RWPE1 (cell line): Measurements from ENCODE around the gene FAM20C.

ENCODE experiments used
- CTCF ChIA-PET: fragments of 350-600 bp; sonication (Branson Sonifier 250); formaldehyde crosslinking; extraction: SDS; loops from one replicate; lab custom pipeline; 2021; lab: Yijun Ruan, JAX
- POLR2A ChIA-PET: fragments of 400-600 bp; formaldehyde crosslinking; extraction: SDS; loops from one replicate; lab custom pipeline; 2020; ENCODE audit warnings: antibody characterized with exemption; ENCODE audit not compliant: low non-redundant PET; lab: Yijun Ruan, JAX
- DNase-seq: peaks from one replicate; pipeline ENCODE4 v3.0.0; 2012; ENCODE audit warnings: low spot score
- H3K27ac ChIP-seq: fragments of 450-650 bp; 2 replicates; pipeline ENCODE4 v1.5.1; 2017
- TF ChIP-seq, protein P1 (sequence below): fragments of 450-650 bp; conservative IDR thresholded peaks from 2 replicates; pipeline ENCODE4 v1.5.1; 2017; ENCODE audit warnings: low read depth, mild to moderate bottlenecking

FAM20C gene

DNA sequence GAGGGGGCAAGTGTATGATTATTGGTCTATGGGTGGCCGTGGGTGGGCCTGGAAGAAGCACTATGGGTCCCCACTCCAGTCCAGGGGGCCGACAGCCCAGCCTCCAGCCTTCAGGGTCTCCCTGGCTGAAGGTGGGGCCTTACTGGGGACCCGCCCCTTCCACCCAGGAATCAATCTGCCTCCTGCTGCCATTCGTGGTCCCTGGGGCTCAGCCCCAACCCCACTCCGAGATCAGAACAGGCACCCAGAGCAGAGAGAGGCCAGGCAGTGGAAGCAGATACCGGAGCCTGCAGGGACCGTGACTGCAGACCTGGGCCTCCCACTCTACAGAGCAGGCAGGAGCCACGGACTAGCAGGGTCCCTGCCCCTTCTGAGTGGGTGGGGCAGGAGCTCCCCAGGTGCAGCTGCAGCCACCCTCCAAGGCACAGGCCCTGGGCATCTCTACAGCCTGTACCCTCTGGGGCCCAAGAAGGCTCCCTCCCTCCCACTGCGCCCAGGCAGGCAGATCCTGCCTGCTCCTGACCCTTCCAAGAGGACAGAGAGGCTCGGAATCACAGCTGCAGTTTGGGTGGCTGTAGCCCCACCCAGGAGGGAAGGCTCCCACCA, 84.0 kb downstream of the FAM20C start:
- no peak for DNase-seq
- ChIA-PET POLR2A (no interaction called here), CTCF (interaction anchor here (0.9 kb wide), 1 partner anchor 12 kb away, joined by 3 read pairs; no protein-coding TSS in a partner anchor)
- H3K27ac ChIP-seq: no peak overlapping the region
- TF ChIP-seq, protein P1, sequence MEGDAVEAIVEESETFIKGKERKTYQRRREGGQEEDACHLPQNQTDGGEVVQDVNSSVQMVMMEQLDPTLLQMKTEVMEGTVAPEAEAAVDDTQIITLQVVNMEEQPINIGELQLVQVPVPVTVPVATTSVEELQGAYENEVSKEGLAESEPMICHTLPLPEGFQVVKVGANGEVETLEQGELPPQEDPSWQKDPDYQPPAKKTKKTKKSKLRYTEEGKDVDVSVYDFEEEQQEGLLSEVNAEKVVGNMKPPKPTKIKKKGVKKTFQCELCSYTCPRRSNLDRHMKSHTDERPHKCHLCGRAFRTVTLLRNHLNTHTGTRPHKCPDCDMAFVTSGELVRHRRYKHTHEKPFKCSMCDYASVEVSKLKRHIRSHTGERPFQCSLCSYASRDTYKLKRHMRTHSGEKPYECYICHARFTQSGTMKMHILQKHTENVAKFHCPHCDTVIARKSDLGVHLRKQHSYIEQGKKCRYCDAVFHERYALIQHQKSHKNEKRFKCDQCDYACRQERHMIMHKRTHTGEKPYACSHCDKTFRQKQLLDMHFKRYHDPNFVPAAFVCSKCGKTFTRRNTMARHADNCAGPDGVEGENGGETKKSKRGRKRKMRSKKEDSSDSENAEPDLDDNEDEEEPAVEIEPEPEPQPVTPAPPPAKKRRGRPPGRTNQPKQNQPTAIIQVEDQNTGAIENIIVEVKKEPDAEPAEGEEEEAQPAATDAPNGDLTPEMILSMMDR: no peak

DNA sequence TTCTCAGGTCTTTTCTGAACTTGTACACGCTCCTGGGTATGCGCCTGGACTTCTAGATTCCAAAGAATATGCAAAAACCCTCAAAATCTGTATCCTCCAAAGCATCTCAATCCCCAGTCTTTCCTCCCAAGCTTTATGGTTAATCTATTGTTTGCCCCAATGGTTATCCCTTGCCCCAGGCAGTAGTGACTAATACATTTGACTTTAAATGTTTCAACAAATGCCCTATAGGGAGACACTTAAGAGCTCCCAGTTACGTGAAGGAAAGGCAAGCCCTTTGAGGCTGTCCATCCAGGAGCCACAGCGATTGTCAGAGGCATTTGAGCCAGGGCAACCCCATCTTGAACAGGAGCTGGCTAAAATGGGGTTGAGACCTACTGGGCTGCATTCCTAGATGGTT, 84.9 kb downstream of the FAM20C start:
- no peak overlapping the region for H3K27ac ChIP-seq
- TF ChIP-seq, protein P1: no peak
- ChIA-PET POLR2A (no interaction called here), CTCF (interaction anchor here (1.0 kb wide), 1 partner anchor 13 kb away, joined by 3 read pairs; no protein-coding TSS in a partner anchor)
- DNase-seq: peak; percentile 25

DNA sequence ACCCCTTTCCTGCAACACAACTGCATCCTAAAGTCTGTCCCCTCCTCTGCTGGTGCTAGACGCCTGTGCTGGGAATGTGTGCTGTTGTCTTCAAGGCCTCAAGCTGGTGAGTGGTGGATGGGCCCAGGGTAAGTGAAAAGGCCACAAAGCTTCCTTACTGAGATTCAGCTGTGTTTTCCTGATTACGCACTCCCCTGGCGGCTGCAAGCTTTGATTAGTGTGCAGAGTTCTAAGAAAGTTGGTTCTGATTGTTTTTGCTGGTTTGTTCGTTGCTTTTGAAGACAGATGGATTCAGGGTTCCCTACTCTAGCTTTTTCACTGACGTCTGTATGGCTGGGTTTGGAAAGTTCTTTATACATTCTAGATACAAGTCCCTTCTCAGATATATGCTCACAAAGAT, 85.7 kb downstream of the FAM20C start:
- ChIA-PET POLR2A (no interaction called here), CTCF (interaction anchor here (0.6 to 1.0 kb wide), 2 partner anchors 14 to 44 kb away, joined by 3 read pairs; no protein-coding TSS in a partner anchor)
- DNase-seq: no peak
- no peak overlapping the region for H3K27ac ChIP-seq
- TF ChIP-seq, protein P1: no peak

DNA sequence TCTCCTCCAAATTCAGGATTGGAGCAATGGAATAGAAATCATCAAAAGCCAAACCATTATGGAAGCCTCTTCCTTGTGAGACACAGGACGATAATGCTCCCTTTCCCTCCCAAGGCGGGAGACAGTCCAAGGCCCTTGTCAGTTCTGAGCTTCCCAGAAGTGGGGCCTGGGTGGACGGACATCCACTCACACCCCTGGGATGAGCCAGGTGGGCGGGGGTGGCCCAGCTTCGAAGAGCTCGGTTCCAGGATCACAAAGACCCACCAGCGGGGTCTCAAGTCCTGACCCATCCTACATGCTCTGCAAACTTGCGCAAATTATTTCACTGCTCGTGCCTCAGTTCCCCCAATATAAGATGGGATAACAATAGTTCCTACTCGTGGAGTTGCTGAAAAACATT, 87.5 kb downstream of the FAM20C start:
- CTCF ChIA-PET: no interaction called here
- POLR2A ChIA-PET: no interaction called here
- TF ChIP-seq, protein P1: no peak
- DNase-seq: no peak
- no peak overlapping the region for H3K27ac ChIP-seq

DNA sequence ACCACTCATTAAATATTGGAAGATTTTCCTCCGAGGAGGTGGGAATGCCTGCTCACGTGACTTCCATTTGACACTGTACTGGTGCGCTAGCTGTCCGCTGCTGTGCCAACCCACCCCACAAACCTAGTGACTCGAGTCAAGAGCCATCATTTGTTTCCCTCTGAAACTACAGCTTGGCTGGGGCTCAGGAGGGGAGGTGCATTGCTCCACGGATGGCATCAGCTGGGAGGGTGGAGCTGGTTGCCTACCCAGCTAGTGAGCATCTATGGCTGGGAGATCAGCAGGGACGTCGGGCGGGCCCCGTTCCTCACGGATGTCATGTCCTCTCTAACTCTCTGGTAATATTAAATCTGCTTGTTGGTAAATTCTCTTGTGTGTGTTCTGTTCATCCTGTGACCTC, 88.1 kb downstream of the FAM20C start:
- POLR2A ChIA-PET: no interaction called here
- CTCF ChIA-PET: no interaction called here
- TF ChIP-seq, protein P1: no peak

DNA sequence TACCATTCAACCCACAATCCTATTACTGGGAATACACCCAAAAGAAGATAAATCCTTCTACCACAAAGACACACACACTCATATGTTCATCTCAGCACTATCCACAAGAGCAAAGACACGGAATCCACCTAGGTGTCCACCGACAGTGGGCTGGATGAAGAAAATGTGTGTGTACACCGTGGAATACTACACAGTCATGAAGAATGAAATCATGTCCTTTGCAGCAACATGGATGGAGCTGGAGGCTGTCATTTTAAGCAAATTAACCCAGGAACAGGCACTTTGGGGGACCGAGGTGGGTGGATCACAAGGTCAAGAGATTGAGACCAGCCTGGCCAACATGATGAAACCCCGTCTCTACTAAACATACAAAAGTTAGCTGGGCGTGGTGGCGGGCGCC, 89.3 kb downstream of the FAM20C start:
- TF ChIP-seq, protein P1: no peak
- ChIA-PET CTCF (no interaction called here), POLR2A (no interaction called here)

More for the DNA sequence above, 88.1 kb downstream of the FAM20C start:
- DNase-seq: no peak
- H3K27ac ChIP-seq: no peak overlapping the region

More for the DNA sequence above, 89.3 kb downstream of the FAM20C start:
- no peak for DNase-seq
- no peak overlapping the region for H3K27ac ChIP-seq
